GM06990 (cell line): Measurements from ENCODE around the gene CRIM1.

ENCODE experiments used
- DNase-seq: peaks from one replicate; pipeline ENCODE4 v3.0.0-alpha.2; 2011; ENCODE audit not compliant: insufficient read length; ENCODE audit errors: extremely low read depth
- H3K27me3 ChIP-seq: replicated peaks from 2 replicates; pipeline ENCODE4 v1.6.0; 2011; ENCODE audit warnings: low read length; ENCODE audit not compliant: control insufficient read depth, insufficient read depth
- H3K36me3 ChIP-seq: 2 replicates; pipeline ENCODE4 v1.5.1; 2011; ENCODE audit warnings: low read length; ENCODE audit not compliant: control insufficient read depth, insufficient read depth
- H3K4me3 ChIP-seq: replicated peaks from 2 replicates; pipeline ENCODE4 v1.5.1; 2011; ENCODE audit warnings: low read depth, mild to moderate bottlenecking, control low read depth, low read length
- TF ChIP-seq, protein P1 (sequence below): IDR thresholded peaks from 2 replicates; pipeline ENCODE4 v1.5.1; 2011; ENCODE audit warnings: low read length, control low read depth, mild to moderate bottlenecking, inconsistent platforms; ENCODE audit not compliant: insufficient read depth, poor library complexity, severe bottlenecking

Gene CRIM1

GRCh38 chr2:36389091-36389564, 33.5 kb downstream of the CRIM1 start:
- H3K27me3 ChIP-seq = no peaks in the 10 kb centered on the region; the same call in 1 of the 2 replicates
- DNase-seq = no peak
- TF ChIP-seq, protein P1, sequence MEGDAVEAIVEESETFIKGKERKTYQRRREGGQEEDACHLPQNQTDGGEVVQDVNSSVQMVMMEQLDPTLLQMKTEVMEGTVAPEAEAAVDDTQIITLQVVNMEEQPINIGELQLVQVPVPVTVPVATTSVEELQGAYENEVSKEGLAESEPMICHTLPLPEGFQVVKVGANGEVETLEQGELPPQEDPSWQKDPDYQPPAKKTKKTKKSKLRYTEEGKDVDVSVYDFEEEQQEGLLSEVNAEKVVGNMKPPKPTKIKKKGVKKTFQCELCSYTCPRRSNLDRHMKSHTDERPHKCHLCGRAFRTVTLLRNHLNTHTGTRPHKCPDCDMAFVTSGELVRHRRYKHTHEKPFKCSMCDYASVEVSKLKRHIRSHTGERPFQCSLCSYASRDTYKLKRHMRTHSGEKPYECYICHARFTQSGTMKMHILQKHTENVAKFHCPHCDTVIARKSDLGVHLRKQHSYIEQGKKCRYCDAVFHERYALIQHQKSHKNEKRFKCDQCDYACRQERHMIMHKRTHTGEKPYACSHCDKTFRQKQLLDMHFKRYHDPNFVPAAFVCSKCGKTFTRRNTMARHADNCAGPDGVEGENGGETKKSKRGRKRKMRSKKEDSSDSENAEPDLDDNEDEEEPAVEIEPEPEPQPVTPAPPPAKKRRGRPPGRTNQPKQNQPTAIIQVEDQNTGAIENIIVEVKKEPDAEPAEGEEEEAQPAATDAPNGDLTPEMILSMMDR = no peak
- H3K36me3 ChIP-seq = no peaks in the 10 kb centered on the region
- no peak overlapping the region for H3K4me3 ChIP-seq

DNA sequence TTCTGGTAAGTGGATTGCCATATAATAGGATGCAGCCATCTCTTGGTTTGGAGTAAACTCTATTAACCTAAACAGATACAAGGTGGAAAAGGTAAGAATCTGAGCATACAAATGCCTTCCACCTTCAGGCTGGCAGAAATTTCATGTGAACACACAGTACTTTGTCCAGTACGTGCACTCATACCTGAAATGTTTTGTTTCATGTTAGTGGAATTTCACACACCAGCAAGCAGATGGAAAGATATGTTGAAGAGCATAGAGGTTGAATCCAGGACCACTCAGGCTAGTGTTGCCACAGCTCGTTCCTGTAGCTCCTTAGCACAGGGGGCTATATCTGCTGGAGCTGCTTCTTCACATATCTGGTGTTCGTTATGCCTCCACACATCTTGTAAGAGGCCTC, 34.0 kb downstream of the CRIM1 start:
- Histone ChIP-seq H3K27me3 (no peaks in the 10 kb centered on the region; the same call in 1 of the 2 replicates), H3K4me3 (no peak overlapping the region), H3K36me3 (no peaks in the 10 kb centered on the region)
- TF ChIP-seq, protein P1 = no peak
- DNase-seq = no peak

DNA sequence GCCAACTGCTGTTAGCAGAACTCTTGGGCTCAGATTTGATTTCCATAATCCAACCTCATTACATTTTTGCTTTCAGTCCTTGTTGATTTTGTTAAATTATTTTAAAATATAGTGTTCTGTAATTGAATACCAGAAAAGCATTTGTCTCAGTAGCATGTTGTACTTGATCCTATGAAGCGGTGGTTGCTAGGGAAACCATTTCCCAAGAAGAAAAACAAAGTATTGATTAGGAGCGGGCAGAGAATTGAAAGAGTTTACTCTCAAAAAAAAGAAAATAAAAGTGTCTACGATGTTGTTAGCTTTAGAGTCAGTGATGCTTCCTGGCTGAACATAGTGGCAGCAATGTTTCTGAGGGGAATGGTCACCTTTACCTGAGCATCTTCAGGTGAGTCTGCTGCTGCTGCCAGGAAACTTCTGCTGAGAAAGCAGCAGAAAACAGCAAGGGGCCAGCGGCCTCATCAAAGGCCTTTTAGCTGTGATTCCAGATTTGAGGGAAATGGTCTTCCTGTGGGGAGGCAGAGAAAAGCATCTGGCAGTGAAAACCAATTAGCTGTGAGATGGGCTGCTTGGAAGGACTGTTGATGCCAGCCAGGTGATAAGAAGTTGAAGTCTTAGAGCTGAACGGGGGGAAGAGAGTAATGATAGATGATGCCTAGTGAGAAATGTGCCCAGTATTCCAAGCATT, 37.1 kb downstream of the CRIM1 start:
- no peaks in the 10 kb centered on the region for H3K27me3 ChIP-seq
- TF ChIP-seq, protein P1 = no peak
- no peak overlapping the region for H3K4me3 ChIP-seq
- H3K36me3 ChIP-seq = no peaks in the 10 kb centered on the region
- DNase-seq = no peak

DNA sequence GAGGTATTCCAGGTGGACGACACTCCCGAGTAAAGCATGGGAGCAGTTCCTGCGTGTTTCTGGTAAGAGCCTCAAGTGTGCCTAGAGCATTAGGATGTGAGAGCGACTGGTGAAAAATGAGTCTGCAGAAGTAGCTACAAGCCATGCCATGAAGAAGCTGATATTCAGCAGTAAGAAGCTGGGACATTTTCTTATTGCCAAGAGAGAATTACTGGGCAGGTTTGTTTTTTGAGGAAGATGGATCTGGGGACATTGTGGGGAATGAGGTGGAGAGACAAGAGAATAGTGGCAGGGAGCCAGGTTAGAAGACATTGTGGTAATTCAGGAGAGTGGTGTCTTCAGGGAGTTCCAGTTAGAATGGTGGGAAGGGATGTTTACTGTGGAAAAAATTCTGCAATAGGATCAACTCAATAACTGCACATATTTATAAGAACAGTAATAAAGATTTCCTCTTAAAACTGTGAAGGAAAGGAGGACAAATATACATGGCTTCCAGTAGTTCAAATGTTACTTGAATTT, 38.2 kb downstream of the CRIM1 start:
- Histone ChIP-seq H3K4me3 (no peak overlapping the region), H3K36me3 (no peaks in the 10 kb centered on the region), H3K27me3 (no peaks in the 10 kb centered on the region)
- TF ChIP-seq, protein P1 = no peak
- no peak for DNase-seq

DNA sequence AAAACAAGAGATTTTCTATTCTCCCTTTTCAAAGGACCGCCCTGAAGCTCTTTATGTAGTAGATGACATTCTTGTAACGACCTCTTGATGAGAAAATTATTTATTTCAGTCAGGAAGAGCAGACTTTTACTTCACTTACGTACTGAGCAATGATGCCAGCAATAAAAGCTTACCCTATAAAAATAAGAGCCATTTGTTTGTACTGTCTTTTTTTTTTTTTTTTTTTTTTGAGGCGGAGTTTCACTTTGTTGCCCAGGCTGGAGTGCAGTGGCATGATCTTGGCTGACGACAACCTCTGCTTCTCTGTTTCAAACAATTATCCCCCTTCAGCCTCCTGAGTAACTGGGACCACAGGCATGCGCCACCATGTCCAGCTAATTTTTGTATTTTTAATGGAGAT, 39.2 kb downstream of the CRIM1 start:
- no peak overlapping the region for H3K4me3 ChIP-seq
- no peaks in the 10 kb centered on the region for H3K36me3 ChIP-seq
- TF ChIP-seq, protein P1 = no peak
- no peak for DNase-seq
- no peaks in the 10 kb centered on the region for H3K27me3 ChIP-seq

- Histone ChIP-seq H3K27me3 (no peaks in the 10 kb centered on the region), H3K36me3 (no peaks in the 10 kb centered on the region), H3K4me3 (no peak overlapping the region)
- no peak for DNase-seq
- TF ChIP-seq, protein P1 = no peak
Observed at GRCh38 chr2:36395866-36396265, 40.3 kb downstream of the CRIM1 start.
